HuH-7.5 (cell line): ENCODE measurements around the gene EXOC6.

Source experiments
- DNase-seq: peaks from one replicate; pipeline ENCODE4 v3.0.0; 2011; ENCODE audit warnings: low spot score

EXOC6 gene

GRCh38 chr10:92832998-92833650 lies 15.2 kb upstream of the EXOC6 start:
- DNase-seq = no peak

- DNase-seq = no peak
Measured at GRCh38 chr10:92834331-92834730, 14.0 kb upstream of the EXOC6 start.

GRCh38 chr10:92834986-92835385 lies 13.3 kb upstream of the EXOC6 start:
- DNase-seq = no peak

GRCh38 chr10:92837456-92837855 lies 10.9 kb upstream of the EXOC6 start:
- no peak for DNase-seq

- DNase-seq = peak; percentile 19
Measured at GRCh38 chr10:92839191-92840085, 8.9 kb upstream of the EXOC6 start.

GRCh38 chr10:92844746-92845145 lies 3.6 kb upstream of the EXOC6 start:
- no peak for DNase-seq

- DNase-seq = no peak
Measured at GRCh38 chr10:92845921-92846320, 2.4 kb upstream of the EXOC6 start.

- no peak for DNase-seq
Measured at GRCh38 chr10:92846344-92846743, 2.0 kb upstream of the EXOC6 start.

- no peak for DNase-seq
Measured at GRCh38 chr10:92846854-92847201, 1.5 kb upstream of the EXOC6 start.

- peak; percentile 23 for DNase-seq
Measured at GRCh38 chr10:92847202-92847864, 987 bp upstream of the EXOC6 start.

GRCh38 chr10:92848037-92848440 lies 281 bp upstream of the EXOC6 start:
- DNase-seq = no peak

GRCh38 chr10:92849234-92849525 lies 860 bp downstream of the EXOC6 start:
- DNase-seq = peak; percentile 18

GRCh38 chr10:92849576-92850090 lies 1.3 kb downstream of the EXOC6 start:
- no peak for DNase-seq

- DNase-seq = no peak
Measured at GRCh38 chr10:92850185-92850584, 1.9 kb downstream of the EXOC6 start.

- no peak for DNase-seq
Measured at GRCh38 chr10:92851003-92851402, 2.7 kb downstream of the EXOC6 start.

- DNase-seq = no peak
Measured at GRCh38 chr10:92855560-92855959, 7.2 kb downstream of the EXOC6 start.

- no peak for DNase-seq
Measured at GRCh38 chr10:92857904-92858514, 9.7 kb downstream of the EXOC6 start.

- DNase-seq = no peak
Measured at GRCh38 chr10:92867235-92867634, 18.9 kb downstream of the EXOC6 start.

GRCh38 chr10:92868036-92868435 lies 19.7 kb downstream of the EXOC6 start:
- DNase-seq = no peak

GRCh38 chr10:92868557-92868956 lies 20.2 kb downstream of the EXOC6 start:
- DNase-seq = no peak

- no peak for DNase-seq
Measured at GRCh38 chr10:92873029-92873428, 24.7 kb downstream of the EXOC6 start.

- DNase-seq = no peak
Measured at GRCh38 chr10:92876509-92877036, 28.3 kb downstream of the EXOC6 start.
